ENCODE measurements around the gene YY1AP1.

DNA sequence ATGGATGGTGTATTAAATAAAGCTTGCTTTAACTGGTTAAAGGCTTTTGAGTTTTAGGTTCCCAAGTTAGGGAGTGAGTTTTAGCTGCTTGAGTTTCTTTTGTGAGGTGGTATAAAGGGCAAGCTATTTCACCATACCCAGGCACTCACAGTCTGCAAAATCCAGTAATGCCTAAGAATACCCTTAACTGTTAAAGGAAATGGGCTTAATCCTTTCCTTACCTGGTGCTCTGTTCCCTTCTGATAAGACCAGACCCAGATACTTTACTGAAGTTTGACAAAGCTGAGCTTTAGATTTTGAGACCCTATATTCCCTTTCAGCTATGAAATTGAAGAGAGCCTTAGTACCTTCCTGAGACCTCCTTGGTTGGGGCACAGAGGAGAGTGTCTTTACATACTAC, 48.2 kb downstream of the YY1AP1 start:
- TF ChIP-seq CTCF (IDR thresholded peaks at IDR 0.05; ENCODE audit: low read depth, low read length, missing input control) (no peak), MAX (IDR thresholded peaks at IDR 0.05) (no peak)

Data from liver (tissue), 2 donors.